Type B pancreatic cell (in vitro differentiated cells): Measurements from ENCODE around the gene LRRC3. TPM values are rescaled to one million over a fixed set of nuclear protein-coding genes. Genes with fewer than 3 reads are reported as not detected.

Experiments used
- DNase-seq: peaks from one replicate; pipeline ENCODE4 v3.0.0; 2021; ENCODE audit warnings: mixed read lengths; ENCODE audit not compliant: unreplicated experiment; ENCODE audit errors: extremely low spot score
- H3K27ac Mint-ChIP-seq: 2 replicates; pipeline ENCODE4 v1.8.0; 2021; ENCODE audit warnings: mild to moderate bottlenecking, mixed read lengths
- H3K27me3 Mint-ChIP-seq: 2 replicates; pipeline ENCODE4 v1.8.0; 2021; ENCODE audit warnings: mixed read lengths
- H3K36me3 Mint-ChIP-seq: 2 replicates; pipeline ENCODE4 v1.8.0; 2021; ENCODE audit warnings: mixed read lengths
- H3K4me1 Mint-ChIP-seq: one replicate; pipeline ENCODE4 v1.8.0; 2021; ENCODE audit warnings: mixed read lengths; ENCODE audit not compliant: unreplicated experiment
- H3K4me3 Mint-ChIP-seq: 2 replicates; pipeline ENCODE4 v1.8.0; 2021; ENCODE audit warnings: mild to moderate bottlenecking, mixed read lengths
- H3K9me3 Mint-ChIP-seq: 2 replicates; pipeline ENCODE4 v1.8.0; 2021; ENCODE audit warnings: mixed read lengths
- CTCF ChIP-seq: fragments of 200-600 bp; sonication (generic); conservative IDR thresholded peaks from 2 replicates; pipeline ENCODE4 v1.5.0; 2021; ENCODE audit warnings: antibody characterized with exemption, mild to moderate bottlenecking
- total RNA-seq: library from RNA; stranded (reverse); gene quantifications from 2 replicates; pipeline ENCODE4 v1.2.1, GENCODE V29; 2021; ENCODE audit warnings: low replicate concordance

Gene LRRC3
- total RNA-seq, 1 donor from 2014 or later, result 8.7 TPM

- Mint-ChIP-seq H3K36me3 (no peaks in the 10 kb centered on the region), H3K27me3 (no peaks in the 10 kb centered on the region), H3K9me3 (no peaks in the 10 kb centered on the region), H3K27ac (no peak overlapping the region), H3K4me1 (peaks cover 8% of the 10 kb centered on the region), H3K4me3 (no peak overlapping the region)
- no peak for DNase-seq
- no peak for TF ChIP-seq CTCF
Observed at GRCh38 chr21:44503901-44504399, 48.6 kb downstream of the LRRC3 start.

DNA sequence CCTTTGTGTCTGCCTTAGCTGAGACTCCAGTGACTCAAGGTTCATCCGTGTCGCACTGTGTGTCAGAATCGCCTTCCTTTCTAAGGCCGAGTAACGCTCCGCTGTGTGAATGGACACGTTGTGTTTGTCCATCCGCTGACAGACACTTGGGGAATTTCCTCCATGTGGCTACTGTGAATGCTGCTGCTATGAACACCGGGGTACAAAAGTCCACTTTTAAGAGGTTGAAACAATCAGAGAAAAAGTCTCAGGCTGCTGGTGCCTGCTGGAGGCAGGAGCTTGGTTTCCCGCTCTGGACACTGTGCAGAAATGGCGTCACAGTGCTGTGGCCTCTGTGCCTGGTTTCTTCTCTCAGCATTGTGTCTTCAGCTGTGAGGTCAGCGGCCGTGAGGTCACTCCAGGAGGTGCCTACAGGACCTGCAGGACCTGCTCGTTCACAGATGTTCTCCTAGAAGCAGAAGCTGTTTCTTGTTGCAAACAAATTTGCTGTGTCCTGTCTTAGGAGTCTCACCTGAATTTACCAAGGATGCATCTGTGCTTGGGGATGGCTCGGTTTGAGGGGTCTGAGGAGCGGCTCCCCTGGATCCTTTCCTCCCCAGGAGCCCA, 50.5 kb downstream of the LRRC3 start:
- no peaks in the 10 kb centered on the region for H3K9me3 Mint-ChIP-seq
- H3K36me3 Mint-ChIP-seq, result no peaks in the 10 kb centered on the region
- H3K27ac Mint-ChIP-seq, result no peak overlapping the region
- H3K4me3 Mint-ChIP-seq, result no peak overlapping the region
- peaks cover 8% of the 10 kb centered on the region for H3K4me1 Mint-ChIP-seq
- no peak for TF ChIP-seq CTCF
- H3K27me3 Mint-ChIP-seq, result no peaks in the 10 kb centered on the region
- no peak for DNase-seq

- Mint-ChIP-seq H3K9me3 (no peaks in the 10 kb centered on the region), H3K36me3 (no peaks in the 10 kb centered on the region), H3K4me3 (no peak overlapping the region), H3K27ac (no peak overlapping the region), H3K27me3 (no peaks in the 10 kb centered on the region), H3K4me1 (peaks cover 8% of the 10 kb centered on the region)
- no peak for TF ChIP-seq CTCF
- DNase-seq, result no peak
Observed at GRCh38 chr21:44506279-44507255, 51.3 kb downstream of the LRRC3 start.

GRCh38 chr21:44507673-44508425, 52.5 kb downstream of the LRRC3 start:
- H3K36me3 Mint-ChIP-seq, result no peaks in the 10 kb centered on the region
- no peak overlapping the region for H3K4me3 Mint-ChIP-seq
- no peak for TF ChIP-seq CTCF
- no peak for DNase-seq
- H3K4me1 Mint-ChIP-seq, result peaks cover 8% of the 10 kb centered on the region
- no peak overlapping the region for H3K27ac Mint-ChIP-seq
- no peaks in the 10 kb centered on the region for H3K9me3 Mint-ChIP-seq
- H3K27me3 Mint-ChIP-seq, result no peaks in the 10 kb centered on the region

- no peak for TF ChIP-seq CTCF
- H3K36me3 Mint-ChIP-seq, result no peaks in the 10 kb centered on the region
- DNase-seq, result no peak
- no peak overlapping the region for H3K27ac Mint-ChIP-seq
- H3K4me1 Mint-ChIP-seq, result peaks cover 8% of the 10 kb centered on the region
- no peak overlapping the region for H3K4me3 Mint-ChIP-seq
- H3K27me3 Mint-ChIP-seq, result no peaks in the 10 kb centered on the region
- no peaks in the 10 kb centered on the region for H3K9me3 Mint-ChIP-seq
Observed at GRCh38 chr21:44508426-44508710, 53.1 kb downstream of the LRRC3 start.
